Hepatocyte (in vitro differentiated cells): Measurements from ENCODE around the gene TOX3.

Experiments used
- CTCF ChIP-seq: fragments of 200-600 bp; sonication (generic); IDR thresholded peaks from 2 replicates; pipeline ENCODE4 v1.5.1; 2016; ENCODE audit warnings: antibody characterized with exemption, mild to moderate bottlenecking; ENCODE audit not compliant: poor library complexity
- EZH2 ChIP-seq: fragments of 200-600 bp; sonication (generic); IDR thresholded peaks from 2 replicates; pipeline ENCODE4 v1.6.1; 2016; ENCODE audit warnings: antibody characterized with exemption, mild to moderate bottlenecking, borderline replicate concordance

- TF ChIP-seq CTCF (no peak), EZH2 (no peak)
Measured at GRCh38 chr16:52424591-52424990, 122.4 kb downstream of the TOX3 start.
